Umbilical cord (tissue), 2 donors: ENCODE measurements around the gene SF3B1. TPM values are rescaled to one million over a fixed set of nuclear protein-coding genes. Genes with fewer than 3 reads are reported as not detected.
"Not testable (repeated sequence)": the region's sequence is repeated elsewhere in the genome, so short reads cannot be mapped to it uniquely, and the experiment has no call there.

Source experiments
- DNase-seq: peaks from one replicate; pipeline ENCODE4 v3.0.0-alpha.2; 2015; ENCODE audit warnings: low spot score
- total RNA-seq: library from RNA; depleted of rRNA; stranded (reverse); fragments of >200 nt; gene quantifications from one replicate; pipeline ENCODE4 v1.2.3, GENCODE V29; 2014; ENCODE audit warnings: low replicate concordance; ENCODE audit not compliant: insufficient read depth

Gene SF3B1
- total RNA-seq, 1 donor from 2014 or later, result 306 TPM

DNA sequence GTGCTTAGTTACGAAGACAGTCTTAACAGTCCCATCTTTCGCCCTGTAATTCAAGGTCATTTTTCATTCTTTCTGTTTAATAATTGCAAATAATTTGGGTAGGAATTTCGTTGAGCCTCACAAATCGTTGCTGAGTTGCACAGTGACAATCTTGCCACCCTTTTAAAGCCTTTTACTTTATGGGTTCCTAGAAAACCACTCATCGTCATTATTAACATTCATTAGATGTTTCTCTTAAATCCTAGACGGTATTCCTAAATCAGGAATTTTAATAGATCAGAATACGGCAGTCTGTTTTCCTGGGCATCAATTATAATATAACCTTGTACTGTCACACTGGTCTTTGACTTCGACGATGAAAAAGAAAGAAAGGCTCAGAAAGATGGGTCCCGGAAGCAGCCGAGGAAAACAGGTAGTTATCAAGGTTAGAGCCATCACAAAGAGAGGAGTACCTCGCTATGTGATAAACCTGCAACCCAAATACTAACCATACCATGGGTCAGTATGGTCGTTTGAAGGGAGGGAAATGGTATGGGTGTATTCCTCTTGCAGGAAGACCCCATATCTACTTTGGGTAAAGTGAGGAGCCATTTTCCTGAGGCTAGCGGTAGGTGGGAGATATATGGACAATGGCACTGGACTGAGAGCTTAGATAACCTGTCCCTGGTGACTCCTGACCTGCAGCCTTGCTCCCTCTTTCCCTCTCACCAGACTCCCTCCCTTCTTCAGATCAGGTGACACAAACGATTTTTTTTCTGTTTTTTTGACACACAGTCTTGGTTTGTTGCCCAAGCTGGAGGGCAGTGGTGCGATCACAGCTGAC, 981 bp upstream of the SF3B1 start:
- no peak for DNase-seq

DNA sequence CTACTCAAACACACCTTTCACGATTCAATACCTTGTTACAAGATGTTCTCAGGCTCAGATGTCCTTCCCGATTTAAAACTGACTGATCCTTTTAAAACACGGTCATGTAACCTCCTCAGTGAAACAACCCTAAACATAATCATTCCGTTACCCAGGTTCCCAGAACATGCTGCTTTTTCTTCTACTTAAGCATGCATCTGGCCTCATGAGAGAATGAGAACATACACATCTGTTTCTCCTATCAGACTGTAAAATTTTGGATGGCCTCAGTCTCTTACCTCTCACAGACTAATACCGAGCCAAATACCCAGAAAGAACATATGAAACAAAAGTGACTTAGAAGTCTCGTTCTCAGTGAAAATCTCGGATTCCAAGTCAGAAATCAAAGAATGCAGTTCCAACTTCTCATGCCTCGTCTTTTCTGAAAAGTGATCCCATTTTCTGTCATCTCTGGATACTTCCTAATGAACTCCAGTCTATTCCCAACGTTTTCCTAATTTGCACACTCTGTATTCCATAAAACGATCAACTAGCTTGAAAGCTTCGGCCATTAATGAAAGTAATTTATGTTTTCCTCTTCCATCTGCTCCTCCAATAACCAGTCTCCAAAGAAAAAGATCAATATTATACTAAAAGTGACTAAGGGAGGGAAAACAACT, 919 bp downstream of the SF3B1 start:
- peak; percentile 15 for DNase-seq

DNA sequence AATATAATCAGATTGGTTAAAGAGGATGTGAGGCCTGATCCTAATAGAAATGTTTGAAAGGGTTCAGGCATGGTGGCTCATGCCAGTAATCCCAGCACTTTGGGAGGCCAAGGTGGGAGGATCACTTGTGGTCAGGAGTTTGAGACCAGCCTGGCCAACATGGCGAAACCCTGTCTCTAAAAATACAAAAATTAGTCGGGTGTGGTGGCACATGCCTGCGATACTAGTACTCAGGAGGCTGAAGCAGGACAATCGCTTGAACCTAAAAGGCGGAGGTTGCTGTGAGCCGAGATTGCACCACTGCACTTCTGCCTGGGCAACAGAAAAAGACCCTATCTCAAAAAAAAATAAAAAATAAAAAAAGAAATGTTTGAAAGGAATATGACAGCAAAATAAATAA, 2.3 kb downstream of the SF3B1 start:
- not testable (repeated sequence) for DNase-seq

DNA sequence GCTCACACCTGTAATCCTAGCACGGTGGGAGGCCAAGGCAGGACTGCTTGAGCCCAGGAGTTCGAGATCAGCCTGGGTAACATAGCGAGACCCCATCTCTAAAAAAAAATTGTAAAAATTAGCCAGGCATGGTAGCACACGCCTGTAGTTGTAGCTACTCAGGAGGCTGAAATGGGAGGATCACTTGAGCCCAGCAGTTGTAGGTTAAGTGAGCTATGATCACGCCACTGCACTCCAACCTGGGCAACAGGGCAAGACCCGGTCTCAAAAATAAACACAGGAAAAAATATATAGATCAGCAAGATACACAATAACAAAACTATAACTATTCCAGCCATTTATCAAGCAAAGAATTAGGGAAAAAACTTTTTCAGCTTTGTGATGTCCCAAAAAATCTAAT, 3.0 kb downstream of the SF3B1 start:
- DNase-seq, result no peak

DNA sequence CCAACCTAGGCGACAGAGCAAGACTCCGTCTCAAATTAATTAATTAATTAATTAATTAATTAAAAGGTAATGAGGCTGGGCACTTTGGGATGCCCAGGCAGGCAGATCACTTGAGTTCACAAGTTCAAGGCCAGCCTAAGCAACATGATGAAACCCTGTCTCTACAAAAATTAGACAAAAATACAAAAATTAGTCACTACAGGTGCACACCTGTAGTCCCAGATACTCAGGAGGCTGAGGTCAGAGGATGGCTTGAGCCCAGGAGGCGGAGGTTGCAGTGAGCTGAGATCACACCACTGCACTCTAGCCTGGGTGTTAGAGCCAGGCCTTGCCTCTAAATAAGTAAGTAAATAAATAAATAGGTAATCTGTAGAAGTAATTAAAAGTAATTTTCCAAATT, 6.8 kb downstream of the SF3B1 start:
- no peak for DNase-seq

DNA sequence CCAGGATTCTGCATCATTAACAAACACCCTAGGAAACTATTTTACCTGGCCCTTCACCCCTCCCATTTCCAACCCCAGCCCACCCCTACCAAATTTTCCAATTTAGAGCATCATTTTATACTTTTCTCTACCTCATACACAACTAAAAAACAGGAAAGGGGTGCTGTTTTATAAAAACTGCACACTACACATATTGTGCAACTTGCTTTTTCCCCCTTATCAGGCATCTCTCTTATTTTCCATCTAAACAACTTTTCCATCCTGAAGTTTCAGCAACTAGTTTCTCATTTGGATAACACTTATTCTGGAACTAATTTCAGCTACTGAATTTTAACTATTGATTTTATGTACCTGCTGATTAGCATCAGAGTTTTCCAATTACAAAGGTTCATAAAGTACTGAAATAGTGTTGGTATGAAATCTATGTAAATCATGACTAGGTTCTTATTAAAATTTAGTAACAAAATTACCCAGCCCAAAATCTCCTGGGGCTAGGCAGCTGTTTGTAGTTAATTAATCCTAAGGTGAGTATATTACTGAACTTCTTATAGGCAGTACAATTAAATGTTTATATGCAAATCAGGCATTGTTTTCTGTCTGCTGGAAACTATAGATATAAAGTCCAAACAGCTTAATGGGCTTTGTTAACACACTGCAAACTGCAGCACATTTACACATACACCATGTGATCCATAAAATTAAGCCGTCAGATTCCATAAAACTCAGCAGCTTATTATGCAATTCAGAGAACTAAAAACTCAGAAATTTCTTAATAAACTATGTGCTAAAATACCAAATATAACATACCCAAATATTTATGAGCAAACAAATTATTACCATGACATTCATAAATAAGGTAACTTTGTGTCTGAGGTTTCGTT, 7.9 kb downstream of the SF3B1 start:
- no peak for DNase-seq

DNA sequence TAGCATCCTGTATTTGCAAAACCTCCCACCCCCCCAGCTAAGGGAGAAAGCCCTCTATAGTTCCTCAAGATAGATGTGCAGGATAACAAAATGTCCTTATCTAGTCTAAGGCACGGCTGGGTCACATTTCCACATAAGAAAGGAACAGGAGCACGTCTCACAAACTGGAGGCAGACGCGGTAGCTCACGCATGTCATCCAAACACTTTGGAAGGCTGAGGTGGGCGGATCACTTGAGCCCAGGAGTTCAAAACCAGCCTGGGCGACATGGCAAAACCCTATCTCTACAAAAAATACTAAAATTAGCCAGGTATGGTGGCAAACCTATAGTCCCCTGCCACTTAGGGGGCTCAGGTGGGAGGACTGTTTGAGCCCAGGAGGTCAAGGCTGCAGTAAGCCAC, 9.3 kb downstream of the SF3B1 start:
- no peak for DNase-seq

DNA sequence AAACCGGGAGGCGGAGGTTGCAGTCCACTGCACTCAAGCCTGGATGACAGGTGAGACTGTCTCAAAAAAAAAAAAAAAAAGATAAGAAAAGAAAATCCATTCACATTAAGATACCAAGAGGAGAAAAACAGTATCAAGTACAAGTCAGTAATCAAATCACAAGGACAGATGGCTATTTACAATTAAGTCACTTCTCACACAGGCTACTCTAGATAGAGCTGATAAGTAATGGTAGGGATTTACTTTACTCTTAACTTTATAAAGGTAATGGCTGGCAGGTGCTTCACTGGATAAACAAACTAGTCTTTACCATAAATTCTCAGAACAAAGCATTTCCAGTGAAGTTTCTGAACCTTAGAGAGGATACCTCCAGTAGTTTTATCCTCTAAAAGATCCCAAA, 11.5 kb downstream of the SF3B1 start:
- DNase-seq, result no peak

DNA sequence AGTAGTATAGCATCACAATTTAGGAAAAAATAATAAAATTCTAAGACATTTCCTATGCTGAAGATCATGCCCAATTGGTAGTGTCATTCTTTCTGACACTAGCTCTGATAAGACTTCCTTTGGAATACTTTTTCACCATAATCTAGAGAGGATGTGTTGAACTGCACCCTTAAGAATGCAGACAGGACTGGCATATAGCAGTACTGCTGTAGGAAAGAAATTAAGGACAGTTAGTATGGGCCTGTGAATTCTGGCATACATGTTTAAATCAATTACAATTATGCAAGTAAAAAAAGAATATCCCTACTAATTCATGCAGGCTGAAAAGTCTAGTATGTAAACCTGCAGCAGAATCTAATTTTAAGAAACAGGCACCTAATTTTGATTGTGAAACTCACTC, 15.4 kb downstream of the SF3B1 start:
- no peak for DNase-seq

DNA sequence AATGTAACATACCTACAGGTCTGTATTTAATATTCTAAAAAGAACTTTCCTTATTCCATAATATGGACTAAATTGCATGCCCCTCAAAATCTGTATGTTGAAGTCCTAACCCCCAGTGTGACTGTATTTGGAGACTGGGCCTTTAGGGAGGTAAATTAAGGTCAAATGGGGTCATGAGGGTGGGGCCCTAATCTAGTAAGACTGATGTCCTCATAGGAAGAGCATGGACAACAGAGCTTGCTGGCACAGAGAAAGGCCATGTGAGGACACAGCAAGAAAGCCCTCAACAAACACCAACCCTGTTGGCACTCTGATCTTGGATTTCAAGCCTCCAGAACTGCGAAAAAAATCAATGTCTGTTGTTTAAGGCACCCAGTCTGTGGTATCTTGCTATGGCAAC, 18.6 kb downstream of the SF3B1 start:
- DNase-seq, result no peak

DNA sequence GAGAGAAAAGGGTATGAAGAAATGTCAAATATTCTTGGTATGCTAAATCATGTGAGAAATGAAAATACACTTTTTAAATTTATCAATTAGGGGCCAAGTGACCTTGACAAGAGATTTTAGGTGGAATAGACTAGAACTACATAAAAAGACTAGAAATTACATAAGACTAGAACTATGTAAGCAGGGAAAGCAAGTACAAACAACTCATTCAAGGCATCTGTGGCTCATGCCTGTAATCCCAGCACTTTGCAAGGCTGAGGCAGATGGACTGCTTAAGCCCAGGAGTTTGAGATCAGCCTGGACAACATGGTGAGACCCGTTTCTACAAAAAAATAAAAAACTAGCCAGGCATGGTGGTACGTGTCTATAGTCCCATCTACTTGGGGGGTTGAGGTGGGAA, 20.3 kb downstream of the SF3B1 start:
- DNase-seq, result no peak

DNA sequence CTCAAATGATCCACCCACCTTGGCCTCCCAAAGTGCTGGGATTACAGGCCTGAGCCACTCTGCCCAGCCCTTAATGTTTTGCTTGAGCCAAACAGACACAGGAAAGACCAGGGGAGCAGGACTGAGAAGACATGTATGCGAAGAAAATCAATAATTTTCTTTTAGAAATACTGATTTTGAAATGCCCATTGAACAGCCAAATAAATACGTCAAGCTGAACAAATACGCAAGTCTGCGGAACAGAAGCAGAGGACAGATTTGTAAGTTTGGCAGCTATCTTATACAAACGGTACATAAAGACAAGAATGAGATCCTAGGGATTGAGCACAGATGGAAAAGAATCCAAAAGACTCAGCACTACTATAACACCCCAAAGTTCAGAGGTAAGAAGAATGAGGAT, 20.8 kb downstream of the SF3B1 start:
- no peak for DNase-seq

DNA sequence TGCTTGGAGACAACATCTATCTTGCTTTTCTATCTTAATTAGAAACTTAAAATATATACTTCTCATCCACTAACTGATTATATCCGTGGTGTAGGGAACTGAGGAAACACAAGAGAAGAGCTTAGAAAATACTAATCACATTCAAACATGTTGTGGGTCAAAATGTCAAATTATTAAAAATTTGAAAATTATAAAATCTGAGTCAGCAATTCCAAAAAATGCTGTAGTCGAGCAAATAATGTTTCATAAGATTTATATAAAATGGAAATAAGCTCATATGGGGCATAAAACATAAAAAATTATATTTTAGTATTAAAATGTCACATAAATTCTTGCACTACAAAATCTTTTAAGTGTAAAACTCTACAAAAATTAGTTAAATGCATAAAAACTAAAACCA, 29.2 kb downstream of the SF3B1 start:
- no peak for DNase-seq

DNA sequence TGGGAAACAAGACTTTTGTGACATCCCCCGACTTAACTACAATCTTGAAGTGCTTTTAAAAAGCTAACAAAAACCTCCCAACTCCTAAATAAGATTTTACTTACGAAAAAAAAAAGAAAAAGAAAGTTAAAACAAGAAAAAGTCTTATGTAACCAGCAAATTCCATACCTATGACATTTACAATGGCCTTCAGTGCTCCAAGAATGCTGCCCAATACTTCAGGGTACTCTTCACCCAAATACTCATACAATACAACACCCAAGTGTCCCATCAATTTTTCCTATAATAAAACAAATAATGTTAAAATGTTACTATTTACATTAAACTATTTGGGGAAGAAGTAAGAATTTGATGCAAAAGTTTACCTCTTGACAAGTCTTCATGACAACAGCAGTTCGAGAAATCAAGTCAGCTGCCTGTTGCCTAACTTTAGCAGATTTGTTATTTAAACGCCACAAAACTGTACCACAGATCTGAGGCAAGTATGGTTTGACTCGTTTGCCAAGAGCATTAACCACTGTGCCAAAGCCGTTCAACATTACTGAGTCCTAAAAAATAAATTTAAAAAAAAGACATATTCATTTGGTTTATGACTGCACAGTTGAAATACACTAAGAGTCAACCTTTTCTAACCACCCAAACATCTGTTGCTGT, 34.8 kb downstream of the SF3B1 start:
- no peak for DNase-seq

DNA sequence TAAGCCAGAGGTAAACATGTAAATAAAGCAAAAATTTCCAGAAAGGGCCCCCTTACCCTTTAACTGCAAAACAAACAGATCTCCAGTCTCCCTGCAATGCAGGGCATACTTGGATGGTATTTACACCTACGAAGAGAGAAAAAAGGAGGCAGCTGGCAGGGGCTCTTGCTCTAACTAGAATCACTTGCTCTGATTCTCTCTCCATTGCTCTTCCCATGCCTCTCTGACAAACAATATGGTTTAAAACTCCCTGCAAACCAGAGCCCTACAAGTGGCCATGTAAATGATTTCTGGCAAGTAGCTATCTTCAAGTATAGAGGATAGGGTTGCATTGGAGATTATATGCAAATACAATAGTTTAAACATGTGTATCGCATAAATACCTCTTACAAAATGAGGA, 35.9 kb downstream of the SF3B1 start:
- no peak for DNase-seq

DNA sequence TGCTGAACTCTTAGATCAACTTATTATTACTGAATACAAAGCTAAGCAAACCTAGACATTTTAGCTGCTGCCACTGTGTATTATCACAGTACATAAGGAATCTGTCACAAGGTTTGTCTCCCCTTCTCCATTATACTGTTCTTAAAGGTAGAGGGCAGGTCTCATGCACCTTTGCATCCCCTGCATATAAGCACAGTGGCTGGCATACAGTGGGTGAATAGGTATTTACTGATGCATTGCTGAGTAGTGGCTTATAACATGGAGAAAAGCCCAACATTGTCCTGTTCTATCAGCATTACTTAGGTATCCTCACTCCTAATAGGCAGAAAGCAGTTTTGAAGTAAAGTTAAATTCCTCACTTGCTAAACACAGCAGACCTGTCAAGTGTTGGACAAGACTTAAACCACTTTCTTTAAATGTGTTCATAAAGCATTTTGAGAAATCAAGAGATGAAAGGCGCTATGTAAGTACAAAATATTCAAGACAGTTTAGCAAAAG, 43.6 kb downstream of the SF3B1 start:
- no peak for DNase-seq

DNA sequence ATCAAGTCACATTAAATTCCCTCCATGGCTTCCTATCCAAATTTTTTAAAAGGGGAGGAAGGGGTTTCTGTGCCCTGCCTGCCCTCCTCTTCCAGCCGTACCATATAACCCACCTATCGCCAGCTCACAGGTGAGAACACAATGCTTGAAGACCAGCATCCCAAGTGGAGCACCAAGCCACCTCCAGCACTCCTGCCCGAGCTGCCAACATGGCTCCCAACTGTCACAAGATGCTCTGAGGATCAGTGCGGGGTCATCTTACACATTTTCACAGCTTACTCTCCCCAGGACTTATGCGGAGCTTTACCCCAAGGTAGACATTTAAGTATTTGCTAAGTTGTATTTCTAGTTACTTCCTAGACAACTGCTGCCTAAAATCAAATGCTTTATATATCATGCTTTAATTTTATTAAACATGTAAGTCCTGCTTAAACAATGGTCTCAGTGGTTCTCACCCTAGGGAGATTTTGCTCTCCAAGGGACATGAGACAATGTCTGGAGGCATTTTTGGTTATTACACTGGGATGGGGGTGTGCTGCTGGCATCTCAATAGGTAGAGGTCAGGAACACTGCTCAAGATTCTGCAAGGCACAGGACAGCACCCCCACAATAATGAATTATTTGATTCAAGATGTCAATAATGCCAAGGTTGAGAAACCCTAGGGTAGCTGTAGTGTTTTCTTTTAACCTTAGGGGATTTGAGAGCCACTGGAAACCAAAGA, 45.8 kb downstream of the SF3B1 start:
- DNase-seq, result no peak

DNA sequence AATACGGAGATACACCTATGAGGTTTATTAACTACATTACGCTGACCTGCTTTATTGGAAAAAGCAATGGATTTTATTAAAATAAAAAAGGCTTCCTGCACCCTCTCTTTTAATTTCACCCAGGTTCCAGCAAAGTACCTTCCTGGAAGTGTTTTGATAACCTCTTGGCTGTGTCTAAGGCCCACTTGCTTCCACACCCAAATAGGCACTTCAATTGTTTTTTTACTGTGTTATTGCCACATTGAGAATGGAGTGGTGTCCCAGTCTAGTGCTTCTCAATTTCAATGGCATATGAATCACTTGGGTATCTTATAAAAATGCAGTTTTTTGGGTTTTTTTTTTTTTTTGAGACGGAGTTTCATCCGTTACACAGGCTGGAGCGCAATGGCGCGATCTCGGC, 47.6 kb downstream of the SF3B1 start:
- DNase-seq, result no peak

DNA sequence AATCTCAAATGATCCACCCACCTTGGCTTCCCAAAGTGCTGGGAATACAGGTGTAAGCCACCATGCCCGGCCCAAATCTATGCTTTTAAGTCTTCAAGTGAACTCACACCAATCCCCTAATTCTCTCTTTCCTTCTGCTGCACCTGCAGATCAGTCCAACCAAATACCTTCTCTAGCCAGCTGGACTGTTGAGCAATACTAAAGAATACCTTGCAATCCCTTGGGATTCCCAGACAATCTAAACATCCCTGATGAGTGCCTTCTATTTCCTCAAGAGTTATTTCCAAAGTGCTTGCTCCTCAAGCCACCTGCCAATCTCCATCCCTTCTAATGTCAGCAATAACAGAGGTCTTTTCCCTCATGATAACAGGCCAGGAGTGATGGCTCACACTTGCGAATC, 48.6 kb downstream of the SF3B1 start:
- DNase-seq, result no peak

DNA sequence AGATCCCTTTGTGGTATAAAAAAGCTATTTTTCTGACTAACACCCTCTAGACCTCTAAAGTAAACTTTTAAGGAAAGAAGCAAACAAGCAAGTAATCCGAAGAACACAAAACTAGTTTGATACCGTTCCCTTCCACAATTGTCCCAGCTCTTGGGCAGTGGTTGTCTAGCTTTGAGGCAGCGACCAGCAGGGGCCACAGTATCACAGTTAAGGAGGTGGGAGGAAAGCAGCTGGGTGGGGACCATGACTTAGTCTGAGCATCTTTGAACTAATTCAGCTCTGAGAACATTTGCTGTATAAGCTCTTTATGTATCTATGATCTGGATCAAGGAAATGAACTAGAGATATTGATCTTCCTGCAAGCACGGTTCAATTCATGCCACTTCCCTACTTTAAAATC, 51.0 kb downstream of the SF3B1 start:
- DNase-seq, result no peak

DNA sequence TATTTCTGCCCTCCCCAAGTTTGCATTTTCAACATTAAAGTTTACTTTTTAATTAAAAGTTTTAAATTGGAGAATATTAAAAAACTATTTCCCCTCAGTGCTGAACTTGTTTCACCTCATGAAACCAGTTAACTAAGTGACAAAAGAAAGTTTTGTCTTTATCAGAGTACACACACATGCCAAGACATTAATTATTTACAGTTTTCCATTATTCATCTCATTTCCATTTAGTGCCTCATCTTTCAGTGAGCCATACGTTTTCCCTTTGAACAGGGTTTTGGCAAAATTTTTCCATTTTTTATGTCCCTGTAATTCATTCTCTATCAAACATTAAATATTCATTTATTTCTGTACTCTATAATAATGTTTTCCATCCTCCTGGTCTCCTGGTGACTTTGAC, 53.2 kb downstream of the SF3B1 start:
- no peak for DNase-seq
